Iris pigment epithelial cell (primary cell): ENCODE data around the gene ZNF438.

ENCODE experiments used
- DNase-seq: peaks from one replicate; pipeline ENCODE4 v3.0.0-alpha.2; 2011; ENCODE audit warnings: low read depth

The ZNF438 gene

GRCh38 chr10:30885423-30885822 is 146.2 kb downstream of the ZNF438 start:
- DNase-seq, result no peak

GRCh38 chr10:30883751-30884150 is 147.9 kb downstream of the ZNF438 start:
- DNase-seq, result no peak

GRCh38 chr10:30883116-30883515 is 148.5 kb downstream of the ZNF438 start:
- DNase-seq, result no peak

- peak; percentile 47 for DNase-seq
Observed at GRCh38 chr10:30882281-30882680, 149.4 kb downstream of the ZNF438 start.

- DNase-seq, result no peak
Observed at GRCh38 chr10:30878920-30879319, 152.7 kb downstream of the ZNF438 start.

- DNase-seq, result no peak
Observed at GRCh38 chr10:30877111-30877510, 154.6 kb downstream of the ZNF438 start.

GRCh38 chr10:30873411-30873810 is 158.3 kb downstream of the ZNF438 start:
- no peak for DNase-seq

- DNase-seq, result no peak
Observed at GRCh38 chr10:30870896-30871295, 160.8 kb downstream of the ZNF438 start.

GRCh38 chr10:30869566-30869965 is 162.1 kb downstream of the ZNF438 start:
- peak; percentile 33 for DNase-seq

- DNase-seq, result no peak
Observed at GRCh38 chr10:30868611-30869010, 163.1 kb downstream of the ZNF438 start.

- no peak for DNase-seq
Observed at GRCh38 chr10:30866896-30867295, 164.8 kb downstream of the ZNF438 start.

- DNase-seq, result peak; percentile 82
Observed at GRCh38 chr10:30865141-30865926, 166.3 kb downstream of the ZNF438 start.

- no peak for DNase-seq
Observed at GRCh38 chr10:30863516-30864210, 168.0 kb downstream of the ZNF438 start.

- peak; percentile 95 for DNase-seq
Observed at GRCh38 chr10:30862486-30862885, 169.2 kb downstream of the ZNF438 start.

GRCh38 chr10:30861976-30862375 is 169.7 kb downstream of the ZNF438 start:
- DNase-seq, result no peak

- no peak for DNase-seq
Observed at GRCh38 chr10:30861221-30861620, 170.4 kb downstream of the ZNF438 start.

GRCh38 chr10:30858499-30858898 is 173.2 kb downstream of the ZNF438 start:
- no peak for DNase-seq

GRCh38 chr10:30857803-30858202 is 173.9 kb downstream of the ZNF438 start:
- peak; percentile 92 for DNase-seq

GRCh38 chr10:30855131-30855530 is 176.5 kb downstream of the ZNF438 start:
- no peak for DNase-seq

- DNase-seq, result no peak
Observed at GRCh38 chr10:30854656-30855055, 177.0 kb downstream of the ZNF438 start.

GRCh38 chr10:30853066-30853465 is 178.6 kb downstream of the ZNF438 start:
- no peak for DNase-seq

GRCh38 chr10:30850776-30851175 is 180.9 kb downstream of the ZNF438 start:
- DNase-seq, result no peak

- DNase-seq, result no peak
Observed at GRCh38 chr10:30849231-30850035, 182.2 kb downstream of the ZNF438 start.
